Peyer's patch (tissue), 4 donors: ENCODE data around the gene KRTDAP.
"Not testable (repeated sequence)": the region's sequence is repeated elsewhere in the genome, so short reads cannot be mapped to it uniquely, and the experiment has no call there.

Source experiments
- POLR2A ChIP-seq, 2 donors: fragments of 450-650 bp; IDR thresholded peaks; one replicate each; pipeline ENCODE4 v1.5.1; 2017; ENCODE audit warnings: antibody characterized with exemption in 2 of 2, mild to moderate bottlenecking in 2 of 2, moderate library complexity in 2 of 2
- TF ChIP-seq, protein P1 (sequence below), 6 experiments: fragments of 450-650 bp in 4 of 6; fragments of 200-600 bp in 2 of 6; sonication (generic) in 1 of 6; IDR thresholded peaks; one replicate each; pipeline ENCODE4 v1.5.1; 2017 to 2019; ENCODE audit warnings: antibody characterized with exemption in 6 of 6, mild to moderate bottlenecking in 3 of 6, moderate library complexity in 1 of 6

- TF ChIP-seq, protein P1, sequence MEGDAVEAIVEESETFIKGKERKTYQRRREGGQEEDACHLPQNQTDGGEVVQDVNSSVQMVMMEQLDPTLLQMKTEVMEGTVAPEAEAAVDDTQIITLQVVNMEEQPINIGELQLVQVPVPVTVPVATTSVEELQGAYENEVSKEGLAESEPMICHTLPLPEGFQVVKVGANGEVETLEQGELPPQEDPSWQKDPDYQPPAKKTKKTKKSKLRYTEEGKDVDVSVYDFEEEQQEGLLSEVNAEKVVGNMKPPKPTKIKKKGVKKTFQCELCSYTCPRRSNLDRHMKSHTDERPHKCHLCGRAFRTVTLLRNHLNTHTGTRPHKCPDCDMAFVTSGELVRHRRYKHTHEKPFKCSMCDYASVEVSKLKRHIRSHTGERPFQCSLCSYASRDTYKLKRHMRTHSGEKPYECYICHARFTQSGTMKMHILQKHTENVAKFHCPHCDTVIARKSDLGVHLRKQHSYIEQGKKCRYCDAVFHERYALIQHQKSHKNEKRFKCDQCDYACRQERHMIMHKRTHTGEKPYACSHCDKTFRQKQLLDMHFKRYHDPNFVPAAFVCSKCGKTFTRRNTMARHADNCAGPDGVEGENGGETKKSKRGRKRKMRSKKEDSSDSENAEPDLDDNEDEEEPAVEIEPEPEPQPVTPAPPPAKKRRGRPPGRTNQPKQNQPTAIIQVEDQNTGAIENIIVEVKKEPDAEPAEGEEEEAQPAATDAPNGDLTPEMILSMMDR (IDR thresholded peaks at IDR 0.05): not testable (repeated sequence)
- TF ChIP-seq POLR2A (IDR thresholded peaks at IDR 0.05): not testable (repeated sequence)
These were observed 27.3 kb downstream of the KRTDAP start for GRCh38 chr19:35462956-35463355.
